GM23248 (cell line): ENCODE measurements around the gene MYPOP. TPM values are rescaled to one million over a fixed set of nuclear protein-coding genes. Genes with fewer than 3 reads are reported as not detected.

ENCODE experiments used
- DNase-seq: peaks from one replicate; pipeline ENCODE4 v3.0.0-alpha.2; 2015
- H2AFZ ChIP-seq: fragments of 200-600 bp; sonication (generic); 2 replicates; pipeline ENCODE4 v1.6.1; 2016; ENCODE audit warnings: antibody characterized with exemption
- H3F3A ChIP-seq: fragments of 200-600 bp; sonication (generic); 2 replicates; pipeline ENCODE4 v1.6.1; 2016; ENCODE audit warnings: mild to moderate bottlenecking, antibody characterized with exemption, mixed run types; ENCODE audit not compliant: insufficient read depth
- H3K27ac ChIP-seq: fragments of 200-600 bp; sonication (generic); 2 replicates; pipeline ENCODE4 v1.5.1; 2016; ENCODE audit warnings: mild to moderate bottlenecking
- H3K27me3 ChIP-seq: fragments of 200-600 bp; sonication (generic); replicated peaks from 2 replicates; pipeline ENCODE4 v1.6.1; 2016; ENCODE audit warnings: mild to moderate bottlenecking; ENCODE audit not compliant: insufficient read depth
- H3K36me3 ChIP-seq: fragments of 200-600 bp; sonication (generic); 2 replicates; pipeline ENCODE4 v1.6.1; 2016; ENCODE audit warnings: low read depth, mild to moderate bottlenecking
- H3K4me1 ChIP-seq: fragments of 200-600 bp; sonication (generic); 2 replicates; pipeline ENCODE4 v1.6.1; 2016; ENCODE audit warnings: mild to moderate bottlenecking; ENCODE audit not compliant: insufficient read depth
- H3K4me2 ChIP-seq: fragments of 200-600 bp; sonication (generic); one replicate; pipeline ENCODE4 v1.6.1; 2016; ENCODE audit warnings: mild to moderate bottlenecking; ENCODE audit not compliant: unreplicated experiment
- H3K4me3 ChIP-seq: fragments of 200-600 bp; sonication (generic); 2 replicates; pipeline ENCODE4 v1.5.1; 2016; ENCODE audit warnings: mild to moderate bottlenecking
- H3K79me2 ChIP-seq: fragments of 200-600 bp; sonication (generic); 2 replicates; pipeline ENCODE4 v1.6.1; 2016; ENCODE audit warnings: mild to moderate bottlenecking; ENCODE audit not compliant: insufficient read depth
- H3K9ac ChIP-seq: fragments of 200-600 bp; sonication (generic); 2 replicates; pipeline ENCODE4 v1.6.1; 2016; ENCODE audit warnings: mild to moderate bottlenecking
- H3K9me2 ChIP-seq: fragments of 200-600 bp; sonication (generic); 2 replicates; pipeline ENCODE4 v1.6.1; 2016; ENCODE audit warnings: mixed run types, mild to moderate bottlenecking, moderate library complexity; ENCODE audit not compliant: insufficient read depth
- H3K9me3 ChIP-seq: fragments of 200-600 bp; sonication (generic); one replicate; pipeline ENCODE4 v1.6.1; 2017; ENCODE audit warnings: low read depth
- H4K20me1 ChIP-seq: fragments of 200-600 bp; sonication (generic); 2 replicates; pipeline ENCODE4 v1.6.0; 2016; ENCODE audit not compliant: insufficient read depth
- EZH2 ChIP-seq: fragments of 200-600 bp; sonication (generic); IDR thresholded peaks from 2 replicates; pipeline ENCODE4 v1.6.1; 2018; ENCODE audit warnings: antibody characterized with exemption, mild to moderate bottlenecking; ENCODE audit not compliant: insufficient read depth, poor library complexity, severe bottlenecking
- EZH2phosphoT487 ChIP-seq: fragments of 200-600 bp; sonication (generic); IDR thresholded peaks from 2 replicates; pipeline ENCODE4 v1.6.1; 2018; ENCODE audit warnings: antibody characterized with exemption, moderate library complexity, mild to moderate bottlenecking, low read depth; ENCODE audit not compliant: insufficient read depth
- WGBS, 2 experiments: methylation state at CpG; one replicate each; pipeline ENCODE4 v1.1.6; 2015 to 2017; ENCODE audit warnings: low lambda C conversion rate in 2 of 2, low coverage in 1 of 2; ENCODE audit errors: missing lambda C conversion rate in 2 of 2; 5-methylcytosine and 5-hydroxymethylcytosine counted together
- in situ Hi-C: fragments of 300-500 bp; cut with MboI; formaldehyde crosslinking; loops from 2 replicates; pipeline ENCODE4 v1.15.0; 2020
- polyA plus RNA-seq: library from polyadenylated mRNA; unstranded; fragments of >200 nt; fragmentation: Nextera tagmentation; extraction: Ambion mirVana; gene quantifications from 2 replicates; pipeline ENCODE4 v1.2.1, GENCODE V29; 2016
- total RNA-seq: library from RNA; depleted of rRNA; stranded (reverse); fragments of >200 nt; shearing (Covaris generic); gene quantifications from 2 replicates; pipeline ENCODE4 v1.2.3, GENCODE V29; 2014

The MYPOP gene
- total and polyA plus RNA-seq, 2 experiments from 2014 or later, result 1.6 to 3.5 TPM

- TF ChIP-seq EZH2, result no peak
- TF ChIP-seq EZH2phosphoT487, result no peak
- H3F3A ChIP-seq, result no peaks in the 10 kb centered on the region
- no peak overlapping the region for H3K27ac ChIP-seq
- in situ Hi-C loops, result no loop called here
- no peaks in the 10 kb centered on the region for H3K79me2 ChIP-seq
- no peaks in the 10 kb centered on the region for H3K36me3 ChIP-seq
- H3K4me2 ChIP-seq, result no peak overlapping the region
- H3K9ac ChIP-seq, result no peak overlapping the region
- no peak overlapping the region for H3K4me3 ChIP-seq
- H3K27me3 ChIP-seq, result peaks cover 25% of the 10 kb centered on the region
- H2AFZ ChIP-seq, result no peak overlapping the region
- H3K9me3 ChIP-seq, result no peaks in the 10 kb centered on the region
- no peak for DNase-seq
- H3K9me2 ChIP-seq, result no peaks in the 10 kb centered on the region
- H3K4me1 ChIP-seq, result no peaks in the 10 kb centered on the region
- 89 to 92% methylated on average over 3 of the region's 3 CpGs for WGBS, 2 experiments
- H4K20me1 ChIP-seq, result no peaks in the 10 kb centered on the region
Measured at GRCh38 chr19:45938733-45939319, 36.4 kb upstream of the MYPOP start.

- H3K9ac ChIP-seq, result no peak overlapping the region
- H3K27ac ChIP-seq, result no peak overlapping the region
- H4K20me1 ChIP-seq, result no peaks in the 10 kb centered on the region
- H3K9me3 ChIP-seq, result no peaks in the 10 kb centered on the region
- no peak for TF ChIP-seq EZH2phosphoT487
- no peak for TF ChIP-seq EZH2
- no peak for DNase-seq
- no peaks in the 10 kb centered on the region for H3K79me2 ChIP-seq
- in situ Hi-C loops, result no loop called here
- WGBS, 2 experiments, result 52 to 61% methylated on average over 19 of the region's 19 CpGs
- H3K36me3 ChIP-seq, result no peaks in the 10 kb centered on the region
- no peak overlapping the region for H3K4me3 ChIP-seq
- H3K4me1 ChIP-seq, result no peaks in the 10 kb centered on the region
- H3K9me2 ChIP-seq, result no peaks in the 10 kb centered on the region
- H3K4me2 ChIP-seq, result no peak overlapping the region
- no peaks in the 10 kb centered on the region for H3F3A ChIP-seq
- H2AFZ ChIP-seq, result no peak overlapping the region
- H3K27me3 ChIP-seq, result peaks cover 25% of the 10 kb centered on the region
Measured at GRCh38 chr19:45935267-45935666, 32.9 kb upstream of the MYPOP start.

DNA sequence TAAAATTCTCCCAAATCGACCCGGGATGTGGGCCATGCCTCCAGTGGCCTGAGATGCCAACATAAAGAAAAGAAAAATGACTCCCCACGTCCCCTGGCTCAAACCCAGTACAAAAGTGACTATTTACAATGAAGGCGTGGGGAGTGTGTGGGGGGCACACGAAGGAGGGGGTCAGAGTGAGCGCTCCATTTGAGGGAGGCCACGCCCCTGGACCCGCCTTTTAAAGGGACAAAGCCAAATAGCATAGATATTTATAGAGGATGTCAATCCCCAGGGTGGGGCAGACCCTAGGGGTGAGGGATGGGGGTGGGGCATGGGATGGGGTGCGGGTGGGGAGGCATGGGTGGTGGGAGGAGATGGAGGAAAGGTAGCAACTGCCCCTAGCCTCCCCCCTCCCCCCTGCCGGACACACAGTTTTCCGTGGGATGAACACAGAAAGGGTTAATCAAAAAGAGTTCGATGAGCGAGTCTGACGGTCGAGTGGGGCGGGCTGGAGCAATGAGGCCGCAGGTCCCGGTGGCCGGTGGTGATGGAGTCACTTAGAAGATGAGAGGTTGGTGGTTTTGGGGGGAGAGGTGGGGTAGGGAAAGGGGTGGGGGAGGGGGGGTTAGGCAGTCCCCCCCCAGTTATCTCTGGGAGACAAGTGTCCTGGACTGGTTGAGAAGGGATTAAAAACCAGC lies 32.3 kb upstream of the MYPOP start:
- Histone ChIP-seq H3K4me3 (no peak overlapping the region), H2AFZ (no peak overlapping the region), H4K20me1 (no peaks in the 10 kb centered on the region), H3K27me3 (peaks cover 25% of the 10 kb centered on the region), H3K9me3 (no peaks in the 10 kb centered on the region), H3K9ac (no peak overlapping the region), H3K9me2 (no peaks in the 10 kb centered on the region), H3K4me2 (no peak overlapping the region), H3K79me2 (no peaks in the 10 kb centered on the region), H3K4me1 (no peaks in the 10 kb centered on the region), H3K36me3 (no peaks in the 10 kb centered on the region), H3F3A (no peaks in the 10 kb centered on the region), H3K27ac (no peak overlapping the region)
- in situ Hi-C loops, result no loop called here
- no peak for TF ChIP-seq EZH2phosphoT487
- TF ChIP-seq EZH2, result no peak
- WGBS, 2 experiments, result 13 to 16% methylated on average over 14 to 19 of the region's 19 CpGs
- DNase-seq, result no peak

GRCh38 chr19:45933759-45934158 lies 31.3 kb upstream of the MYPOP start:
- Histone ChIP-seq H3F3A (no peaks in the 10 kb centered on the region), H4K20me1 (no peaks in the 10 kb centered on the region), H3K27ac (no peak overlapping the region), H3K9me2 (no peaks in the 10 kb centered on the region), H3K36me3 (no peaks in the 10 kb centered on the region), H3K4me2 (no peak overlapping the region), H3K79me2 (no peaks in the 10 kb centered on the region), H3K4me3 (no peak overlapping the region), H3K4me1 (no peaks in the 10 kb centered on the region), H3K9ac (no peak overlapping the region), H2AFZ (no peak overlapping the region), H3K9me3 (no peaks in the 10 kb centered on the region), H3K27me3 (peaks cover 25% of the 10 kb centered on the region)
- 38 to 50% methylated on average over 3 to 9 of the region's 9 CpGs for WGBS, 2 experiments
- DNase-seq, result no peak
- TF ChIP-seq EZH2, result no peak
- TF ChIP-seq EZH2phosphoT487, result no peak
- in situ Hi-C loops, result no loop called here
